ENCODE results near the gene AFF2. TPM values are rescaled to one million over a fixed set of nuclear protein-coding genes. Genes with fewer than 3 reads are reported as not detected.

AFF2 gene
- total and polyA plus RNA-seq, 2 donors (not counting 3 experiments of a cell fraction or from before 2014, with no cell fraction given) = 0.03 to 0.07 TPM

DNA sequence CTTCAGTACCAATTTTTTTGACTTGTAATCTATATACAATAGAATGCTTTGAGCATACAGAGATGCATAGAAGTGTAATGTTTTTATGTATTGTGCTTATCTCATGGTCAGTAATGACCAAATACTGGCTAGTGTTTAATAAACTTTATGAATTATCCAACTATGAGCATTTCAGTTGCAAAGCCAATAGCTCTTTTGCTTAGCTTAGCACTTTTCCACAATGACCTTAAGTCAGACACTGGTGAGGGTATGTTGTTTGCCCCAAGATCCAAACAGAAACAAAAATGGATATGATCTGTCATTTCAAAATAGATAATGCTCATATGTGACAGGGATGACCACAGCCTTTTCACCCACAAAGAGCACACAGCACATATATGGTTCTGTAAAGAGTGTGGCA is 393.0 kb downstream of the AFF2 start:
- no TSS peak for BruUV-seq (replicated peaks)
- POLR2A ChIA-PET = no interaction called here
- H3K9me1 ChIP-seq (replicated peaks; ENCODE audit: control insufficient read depth, extremely low read depth, insufficient read depth, low read length) = no peaks in the 10 kb centered on the region

More for the DNA sequence above, 393.0 kb downstream of the AFF2 start:
- Histone ChIP-seq H4K20me1 (replicated peaks; ENCODE audit: control insufficient read depth, extremely low read depth, insufficient read depth, low read length) (no peaks in the 10 kb centered on the region), H3K9ac (replicated peaks; ENCODE audit: extremely low read depth, insufficient read depth, low read length) (no peak overlapping the region), H3K9me3 (replicated peaks; ENCODE audit: control insufficient read depth, insufficient read depth, low read length) (no peaks in the 10 kb centered on the region), H3K79me2 (ENCODE audit: control insufficient read depth, insufficient read depth, low read length) (no peaks in the 10 kb centered on the region), H3K36me3 (ENCODE audit: control insufficient read depth in 2 of 2, extremely low read depth in 1 of 2, insufficient read depth in 2 of 2, low read length in 2 of 2) (no peaks in the 10 kb centered on the region), H3K4me1 (ENCODE audit: control insufficient read depth, extremely low read depth, insufficient read depth, low read length) (no peaks in the 10 kb centered on the region), H3K27ac (ENCODE audit: insufficient read depth, low read depth, low read length) (no peak overlapping the region), H3K27me3 (ENCODE audit: control insufficient read depth in 2 of 2, insufficient read depth in 2 of 2, low read length in 2 of 2) (no peaks in the 10 kb centered on the region), H3K4me3 (replicated peaks in 1 of 3; ENCODE audit: insufficient read depth in 1 of 3, low read depth in 1 of 3, low read length in 3 of 3) (no peak overlapping the region), H2AFZ (ENCODE audit: low read depth, low read length) (no peak overlapping the region), H3K4me2 (ENCODE audit: insufficient read depth, low read length) (no peak overlapping the region)
- intact Hi-C loops (cut with micrococcal nuclease) (no loop called here), dilution Hi-C loops (cut with MboI; ENCODE audit: extremely low pct_ligation_motif_present, low sequenced_read_pairs) (no loop called here)
- no peak for FAIRE-seq
- no peak for DNase-seq (ENCODE audit: low read depth, low spot score)
- TF ChIP-seq EZH2 (IDR thresholded peaks at IDR 0.05; ENCODE audit: borderline replicate concordance, low read depth, low read length, severe bottlenecking) = no peak
- no peak for TF ChIP-seq POLR2AphosphoS5 (IDR thresholded peaks at IDR 0.05; ENCODE audit: insufficient read depth, low read depth, low read length)
- TF ChIP-seq, protein P1, sequence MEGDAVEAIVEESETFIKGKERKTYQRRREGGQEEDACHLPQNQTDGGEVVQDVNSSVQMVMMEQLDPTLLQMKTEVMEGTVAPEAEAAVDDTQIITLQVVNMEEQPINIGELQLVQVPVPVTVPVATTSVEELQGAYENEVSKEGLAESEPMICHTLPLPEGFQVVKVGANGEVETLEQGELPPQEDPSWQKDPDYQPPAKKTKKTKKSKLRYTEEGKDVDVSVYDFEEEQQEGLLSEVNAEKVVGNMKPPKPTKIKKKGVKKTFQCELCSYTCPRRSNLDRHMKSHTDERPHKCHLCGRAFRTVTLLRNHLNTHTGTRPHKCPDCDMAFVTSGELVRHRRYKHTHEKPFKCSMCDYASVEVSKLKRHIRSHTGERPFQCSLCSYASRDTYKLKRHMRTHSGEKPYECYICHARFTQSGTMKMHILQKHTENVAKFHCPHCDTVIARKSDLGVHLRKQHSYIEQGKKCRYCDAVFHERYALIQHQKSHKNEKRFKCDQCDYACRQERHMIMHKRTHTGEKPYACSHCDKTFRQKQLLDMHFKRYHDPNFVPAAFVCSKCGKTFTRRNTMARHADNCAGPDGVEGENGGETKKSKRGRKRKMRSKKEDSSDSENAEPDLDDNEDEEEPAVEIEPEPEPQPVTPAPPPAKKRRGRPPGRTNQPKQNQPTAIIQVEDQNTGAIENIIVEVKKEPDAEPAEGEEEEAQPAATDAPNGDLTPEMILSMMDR (IDR thresholded peaks at IDR 0.05; ENCODE audit: extremely low read depth in 1 of 2, insufficient read depth in 1 of 2, low read depth in 1 of 2, low read length in 2 of 2) = no peak
- no peak for TF ChIP-seq FOS (IDR thresholded peaks at IDR 0.05; ENCODE audit: borderline replicate concordance, insufficient read depth, low read length)
- TF ChIP-seq MYC (IDR thresholded peaks at IDR 0.05; ENCODE audit: low read depth, low read length) = no peak
- TF ChIP-seq, protein P2, sequence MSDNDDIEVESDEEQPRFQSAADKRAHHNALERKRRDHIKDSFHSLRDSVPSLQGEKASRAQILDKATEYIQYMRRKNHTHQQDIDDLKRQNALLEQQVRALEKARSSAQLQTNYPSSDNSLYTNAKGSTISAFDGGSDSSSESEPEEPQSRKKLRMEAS (IDR thresholded peaks at IDR 0.05; ENCODE audit: insufficient read depth, insufficient read length) = no peak
- no peak for TF ChIP-seq JUN (IDR thresholded peaks at IDR 0.05; ENCODE audit: borderline replicate concordance, insufficient read depth, insufficient read length, low read depth)
- no peak for TF ChIP-seq GATA2 (IDR thresholded peaks at IDR 0.05; ENCODE audit: insufficient read depth, insufficient read length, low read depth, low read length)
- no peak for TF ChIP-seq POLR2A (IDR thresholded peaks at IDR 0.05; ENCODE audit: low read depth, low read length)
- CTCF ChIA-PET = no interaction called here

All from endothelial cell of umbilical vein (primary cell).